Epithelial cell of prostate (primary cell): Measurements from ENCODE around the gene VAMP8.
"Not testable (repeated sequence)": the region's sequence is repeated elsewhere in the genome, so short reads cannot be mapped to it uniquely, and the experiment has no call there.

Experiments
- DNase-seq: peaks from one replicate; pipeline ENCODE4 v3.0.0-alpha.2; 2011; ENCODE audit warnings: low read depth, low spot score
- H3K27ac ChIP-seq: fragments of 450-650 bp; 2 replicates; pipeline ENCODE4 v1.5.1; 2017; ENCODE audit warnings: mild to moderate bottlenecking

VAMP8 gene

GRCh38 chr2:85596026-85596333 lies 18.6 kb downstream of the VAMP8 start:
- no peak for DNase-seq
- H3K27ac ChIP-seq, result peak overlapping the region; percentile 82

DNA sequence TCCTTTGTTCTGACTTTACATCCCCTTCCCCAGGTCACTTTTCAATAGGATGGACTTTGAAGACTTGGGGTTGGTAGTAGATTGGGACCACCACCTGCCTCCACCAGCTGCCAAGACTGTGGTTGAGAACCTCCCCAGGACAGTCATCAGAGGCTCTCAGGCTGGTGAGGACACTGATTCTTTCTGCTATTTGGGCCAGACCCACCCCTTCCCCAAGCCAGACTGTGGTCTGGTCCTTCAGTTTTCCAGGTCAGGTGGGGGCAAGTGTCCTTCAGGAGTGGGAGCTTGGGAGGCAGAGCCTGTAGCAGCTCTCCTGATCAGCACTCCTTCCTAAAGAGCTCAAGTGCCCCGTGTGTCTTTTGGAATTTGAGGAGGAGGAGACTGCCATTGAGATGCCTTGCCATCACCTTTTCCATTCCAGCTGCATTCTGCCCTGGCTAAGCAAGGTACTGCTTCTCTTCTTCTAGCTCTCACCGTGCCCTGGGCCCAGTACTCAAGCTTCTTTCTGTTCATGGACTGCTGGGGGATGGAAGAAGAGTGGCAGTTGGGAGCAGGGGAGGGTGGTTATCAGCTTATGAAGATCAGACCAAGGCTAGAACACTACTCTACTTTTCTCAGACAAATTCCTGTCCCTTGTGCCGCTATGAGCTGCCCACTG lies 19.2 kb downstream of the VAMP8 start:
- no peak overlapping the region for H3K27ac ChIP-seq
- no peak for DNase-seq

- no peak overlapping the region for H3K27ac ChIP-seq
- DNase-seq, result no peak
Measured at GRCh38 chr2:85597241-85597640, 19.9 kb downstream of the VAMP8 start.

- H3K27ac ChIP-seq, result no peak overlapping the region
Measured at GRCh38 chr2:85598594-85599340, 21.4 kb downstream of the VAMP8 start.

GRCh38 chr2:85599468-85600234 lies 22.3 kb downstream of the VAMP8 start:
- H3K27ac ChIP-seq, result no peak overlapping the region
- DNase-seq, result no peak

More at GRCh38 chr2:85598594-85599340, 21.4 kb downstream of the VAMP8 start:
- no peak for DNase-seq

DNA sequence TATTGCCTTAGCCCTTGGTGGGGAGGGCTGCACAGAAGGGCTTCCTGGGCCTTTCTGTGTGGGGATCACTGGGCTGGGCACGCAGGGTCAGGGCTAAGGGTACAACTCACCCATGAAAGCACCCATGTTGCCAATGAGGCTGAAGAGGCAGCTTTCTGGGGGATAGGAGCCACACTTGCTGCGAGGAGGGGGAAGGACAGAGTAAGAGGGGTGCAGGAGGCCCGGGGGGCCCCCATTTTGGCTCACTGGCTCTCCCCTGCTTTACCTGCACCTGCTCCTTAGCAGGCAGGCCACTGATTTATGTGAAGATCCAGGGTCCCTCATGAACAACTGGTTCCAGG lies 22.8 kb downstream of the VAMP8 start:
- DNase-seq, result no peak
- no peak overlapping the region for H3K27ac ChIP-seq

DNA sequence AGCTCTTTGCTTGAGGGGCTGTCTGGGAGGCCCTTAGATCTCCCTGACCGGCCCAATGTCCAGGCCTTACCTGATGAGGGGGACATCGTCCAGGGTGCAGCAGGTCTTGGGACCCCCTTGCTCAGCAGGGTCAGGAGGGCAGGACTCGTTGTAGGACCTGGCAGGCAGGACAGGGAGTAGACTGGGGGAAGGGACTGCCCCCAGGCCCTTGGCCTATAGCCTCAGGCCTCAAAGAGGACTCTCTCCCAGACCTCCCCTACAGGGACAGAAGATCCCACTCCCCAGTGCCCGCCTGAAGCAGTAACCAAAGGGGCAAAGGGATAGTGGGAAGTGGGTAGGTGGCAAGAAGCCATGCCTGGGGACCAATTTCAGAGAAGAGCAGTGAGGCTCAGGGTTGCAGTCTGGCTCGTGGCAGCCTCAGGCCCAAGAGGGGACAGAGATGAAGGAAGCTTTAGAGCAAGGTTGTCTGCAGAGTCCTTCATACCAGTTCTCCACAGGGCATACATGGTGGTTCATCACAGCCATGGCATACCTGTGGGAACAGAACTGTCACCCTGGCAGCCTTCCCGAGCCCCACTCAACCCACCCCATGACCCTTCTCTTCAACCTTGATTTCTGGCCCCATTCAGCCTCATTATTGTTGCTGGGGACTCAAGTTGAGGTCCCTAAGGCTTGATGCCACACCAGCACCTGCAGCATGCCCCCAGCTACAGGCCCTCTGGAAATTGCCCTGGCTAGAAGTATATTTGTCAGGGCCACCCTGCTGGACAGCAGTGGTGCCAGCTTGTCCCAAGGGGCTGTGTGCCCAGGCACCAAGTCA lies 23.8 kb downstream of the VAMP8 start:
- H3K27ac ChIP-seq, result no peak overlapping the region
- DNase-seq, result no peak

DNA sequence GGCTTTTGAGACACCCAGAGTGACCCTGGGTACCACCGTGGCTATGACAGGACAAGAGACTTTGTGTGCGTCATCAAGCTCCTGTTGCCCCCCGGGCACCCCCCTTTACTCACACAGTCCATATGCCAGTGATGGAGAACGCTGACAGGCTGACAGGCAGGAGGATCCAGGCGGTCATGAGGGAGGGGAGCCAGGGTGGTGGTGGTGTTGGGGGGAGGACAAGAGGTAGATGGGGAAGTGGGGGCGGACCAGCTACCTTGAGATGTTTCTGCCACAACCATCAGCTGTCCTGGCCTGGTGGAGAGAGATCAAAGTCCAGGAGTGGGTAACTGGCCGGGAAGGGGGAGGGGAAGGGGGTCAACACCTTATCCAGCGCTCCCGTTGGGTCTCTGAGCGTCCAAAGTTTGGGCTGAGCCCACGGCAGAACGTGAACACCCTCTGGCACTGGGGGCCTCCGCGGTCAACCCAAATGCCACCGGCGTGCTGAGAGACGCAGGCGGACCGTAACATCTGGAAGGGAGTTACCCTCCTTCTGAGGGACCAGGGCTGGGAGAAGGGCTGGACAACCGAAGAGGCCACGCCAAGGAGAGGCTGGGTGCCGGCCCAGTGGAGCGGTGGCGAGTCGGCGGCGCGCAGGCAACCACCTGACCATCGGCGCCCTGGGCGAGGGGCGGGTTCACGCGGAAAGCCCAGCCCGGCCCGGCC lies 24.5 kb downstream of the VAMP8 start:
- no peak for DNase-seq
- peak overlapping the region; percentile 60 for H3K27ac ChIP-seq

DNA sequence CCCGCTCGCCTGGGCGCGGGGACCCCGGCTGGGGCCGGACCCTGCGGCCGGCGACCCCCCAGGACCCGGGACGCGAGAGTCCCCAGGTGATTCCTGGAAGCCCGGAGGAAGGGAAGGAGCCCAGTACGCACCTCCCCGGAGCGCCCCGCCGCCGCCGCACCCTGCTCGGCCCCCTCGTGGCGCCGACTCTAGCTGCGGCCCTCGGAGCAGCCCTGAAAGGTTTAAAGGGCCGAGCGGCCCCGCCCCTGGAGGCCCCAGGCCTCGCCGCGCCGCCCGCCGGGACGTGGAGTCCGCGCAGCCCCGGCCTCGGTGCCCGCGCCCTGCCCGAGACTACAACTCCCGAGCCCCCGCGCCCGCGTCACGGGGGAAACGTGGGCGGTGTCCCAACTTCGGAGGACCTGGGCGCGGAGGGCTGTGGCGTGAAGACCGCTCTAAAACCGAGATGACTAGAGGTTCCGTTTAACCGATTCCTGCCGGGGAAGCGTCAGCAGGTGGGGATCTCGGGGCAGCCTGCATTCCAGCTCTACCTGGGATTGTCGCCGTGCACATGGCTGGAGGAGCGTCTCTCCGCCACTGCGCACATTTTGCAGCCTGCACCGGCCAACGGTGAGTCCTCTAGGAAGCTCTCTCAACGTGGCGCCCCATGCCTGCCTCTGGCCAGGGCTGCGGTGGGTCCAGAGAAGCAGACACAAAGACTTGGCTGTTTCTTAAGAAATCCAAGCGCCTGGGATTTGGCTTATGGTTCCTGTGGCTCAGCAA lies 25.3 kb downstream of the VAMP8 start, which contains the start of gene TMEM150A:
TSS of gene TMEM150A (minus strand) at position 223 of the 759 bp plus-strand sequence. CDS start 750 bp downstream, outside the sequence.
- DNase-seq, result no peak
- peak within 1 kb of the TSS; percentile 60 for H3K27ac ChIP-seq

GRCh38 chr2:85604133-85604444 lies 26.7 kb downstream of the VAMP8 start:
- not testable (repeated sequence) for DNase-seq
- H3K27ac ChIP-seq, result peak overlapping the region; percentile 60

GRCh38 chr2:85604568-85605339 lies 27.4 kb downstream of the VAMP8 start:
- peak overlapping the region; percentile 60 for H3K27ac ChIP-seq
- DNase-seq, result no peak

DNA sequence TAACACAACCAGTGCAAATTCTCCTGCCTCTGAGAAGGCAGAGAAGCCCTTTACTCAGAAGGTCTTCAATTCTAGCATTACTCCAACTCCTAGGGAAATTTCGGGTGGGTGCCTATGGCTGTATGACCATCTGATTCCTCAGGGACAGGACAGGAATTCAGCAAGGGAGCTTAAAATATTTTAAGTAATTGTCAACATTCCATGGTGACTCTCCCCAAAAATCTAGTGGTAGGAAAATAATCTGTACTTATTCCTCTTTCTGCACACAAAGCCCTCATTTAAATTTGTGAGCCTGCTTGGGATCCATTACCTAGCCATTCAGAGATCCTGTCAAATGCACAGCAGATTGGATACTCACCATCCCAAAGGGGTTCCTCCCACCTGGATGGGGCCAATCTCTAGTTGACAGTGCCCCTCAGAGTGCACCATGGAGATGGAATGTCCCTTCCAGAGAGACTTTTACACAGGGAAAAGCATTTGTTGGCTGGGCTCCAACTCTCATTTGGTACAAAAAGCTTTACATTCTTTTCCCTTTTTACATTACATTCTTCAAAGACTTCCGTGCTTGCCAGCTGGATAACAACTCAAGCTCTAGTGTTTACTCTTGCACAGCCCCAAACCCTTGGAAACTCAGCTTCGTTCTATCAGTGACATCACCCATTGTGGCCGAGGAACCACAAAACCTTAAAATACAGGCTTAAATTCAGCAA lies 28.2 kb downstream of the VAMP8 start:
- peak overlapping the region; percentile 60 for H3K27ac ChIP-seq
- no peak for DNase-seq

DNA sequence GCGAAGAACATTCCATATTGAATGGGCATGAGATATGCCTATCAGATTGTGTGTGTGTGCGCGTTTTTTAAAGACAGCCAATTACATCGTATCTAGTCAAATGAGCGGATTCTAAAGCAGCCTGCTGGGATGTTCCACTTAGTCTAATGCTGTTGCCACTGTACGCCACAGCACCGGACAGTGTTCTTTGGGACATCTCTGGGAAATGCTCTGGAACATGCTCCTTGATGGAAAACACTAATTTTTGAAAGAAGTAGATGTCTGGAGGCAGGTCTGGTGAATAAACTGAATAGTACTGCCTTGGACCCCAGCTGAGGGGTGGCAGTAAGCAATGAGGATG lies 28.7 kb downstream of the VAMP8 start:
- DNase-seq, result no peak
- H3K27ac ChIP-seq, result peak overlapping the region; percentile 60

DNA sequence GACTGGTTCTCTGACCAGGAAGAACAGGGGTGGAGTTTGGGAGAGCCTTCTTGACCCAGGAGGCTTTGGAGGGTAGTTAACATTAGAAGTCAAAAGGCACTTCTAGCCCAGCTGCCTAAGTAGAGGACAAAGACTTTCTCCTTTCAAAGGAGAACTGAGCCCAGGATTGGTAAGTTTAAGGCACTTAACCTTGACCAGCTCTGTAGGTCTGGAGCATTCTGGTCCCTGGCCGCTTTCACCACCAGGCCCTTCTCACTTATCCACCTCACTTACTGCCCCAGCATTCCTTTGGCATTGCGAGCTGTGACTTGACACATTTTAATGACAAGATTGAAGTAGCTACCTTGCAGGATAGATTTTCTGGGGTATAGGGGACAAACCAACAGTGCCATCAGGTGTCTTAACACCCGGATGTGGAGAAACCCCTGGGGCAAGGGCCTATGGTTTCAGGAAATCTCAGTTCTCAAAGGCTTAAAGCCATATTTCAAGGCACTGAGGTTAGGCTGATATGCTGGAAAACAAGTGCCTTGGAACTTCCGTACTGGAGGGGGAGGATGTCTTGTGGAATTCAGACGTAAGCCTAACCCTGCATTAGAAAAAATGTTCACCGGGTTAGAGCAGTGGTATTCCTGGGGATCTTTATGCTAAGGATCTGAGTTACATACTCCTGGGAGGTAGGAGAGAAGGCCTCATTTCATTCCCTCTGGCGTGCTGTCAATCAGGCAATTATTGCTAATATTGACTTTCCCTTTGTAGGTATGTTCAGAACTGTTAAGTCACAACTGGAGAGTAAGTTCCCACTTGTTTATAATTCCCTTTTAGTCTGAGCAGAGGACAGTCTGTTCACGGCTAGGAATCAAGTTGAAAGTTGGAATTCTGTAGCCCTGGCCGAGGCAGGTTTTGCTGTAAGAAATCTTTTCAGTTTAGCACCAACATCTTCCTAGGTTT lies 30.2 kb downstream of the VAMP8 start:
- peak overlapping the region; percentile 15 for H3K27ac ChIP-seq
- DNase-seq, result no peak

DNA sequence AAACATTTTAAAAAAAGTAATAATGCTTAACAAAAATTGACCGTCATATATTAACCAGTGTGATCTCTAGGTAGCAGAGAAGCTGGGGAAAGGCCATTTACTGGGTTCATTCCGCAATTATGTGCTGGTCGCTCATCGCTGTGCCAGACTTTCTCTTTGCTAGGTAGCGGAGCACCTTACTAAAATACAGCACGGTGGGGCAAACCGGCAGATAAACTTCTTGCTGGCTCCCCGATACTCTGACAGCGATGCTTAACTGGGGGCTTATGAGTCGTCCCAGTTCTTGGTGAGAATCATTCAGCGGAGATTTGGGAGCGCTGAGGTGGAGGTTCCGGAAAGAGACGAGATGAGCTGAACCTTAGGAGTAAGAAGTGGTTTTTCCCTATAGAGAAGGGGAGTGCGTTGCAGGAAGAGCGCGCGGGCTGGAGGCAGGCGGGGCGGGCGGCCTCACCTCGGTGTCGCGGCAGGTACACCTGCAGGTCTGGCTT lies 33.9 kb downstream of the VAMP8 start:
- no peak for DNase-seq
- peak overlapping the region; percentile 70 for H3K27ac ChIP-seq

DNA sequence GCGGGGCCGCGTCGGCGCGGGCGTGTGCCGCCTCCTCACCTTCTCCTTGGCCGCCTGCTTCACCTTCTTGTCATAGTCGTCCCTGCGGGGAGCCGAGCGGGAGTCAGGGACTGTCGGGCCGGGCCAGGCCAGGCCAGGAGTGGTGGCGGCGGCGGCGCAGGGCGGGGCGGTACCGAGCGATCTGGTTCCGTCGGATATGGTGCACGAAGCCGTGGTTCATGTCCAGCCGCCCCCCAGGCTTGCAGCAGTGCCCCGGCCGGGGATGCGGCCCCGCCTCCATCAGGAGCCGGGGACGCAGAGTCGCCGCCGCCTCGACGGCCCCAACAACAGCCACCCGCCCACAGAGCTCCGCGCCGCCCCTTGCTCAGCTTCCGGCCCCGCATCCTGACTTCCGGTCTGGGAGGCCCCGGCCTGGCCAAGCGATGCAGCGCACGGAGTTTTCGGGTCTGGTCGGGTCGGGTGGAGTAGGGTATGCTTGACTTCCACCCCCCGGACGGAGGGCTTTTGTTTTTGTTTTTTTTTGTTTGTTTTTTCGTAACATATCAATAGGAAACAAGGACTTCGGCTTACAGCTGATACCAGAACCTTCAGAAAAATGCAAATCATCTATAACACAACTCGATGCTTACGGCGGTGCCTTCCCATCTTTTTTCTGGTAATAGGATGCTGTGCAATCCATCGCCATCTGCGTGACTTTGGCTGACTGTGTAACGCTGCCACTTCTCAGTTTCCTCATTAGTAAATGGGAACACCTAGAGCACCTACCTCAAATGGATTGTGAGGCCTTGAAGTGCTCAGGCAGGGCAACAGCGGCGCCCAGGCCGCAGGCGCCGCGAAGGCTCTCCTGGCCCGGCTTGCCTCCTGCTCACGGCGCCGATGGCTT lies 34.6 kb downstream of the VAMP8 start, which contains the start of gene C2orf68:
TSS of gene C2orf68 (minus strand) at position 362 of the 883 bp plus-strand sequence. CDS start at position 280, 82 bp downstream.
- no peak for DNase-seq
- peak within 1 kb of the TSS; percentile 70 for H3K27ac ChIP-seq
